Suprapubic skin (tissue), 4 donors: ENCODE results near the gene SPOCK1. TPM values are rescaled to one million over a fixed set of nuclear protein-coding genes. Genes with fewer than 3 reads are reported as not detected.

Experiments used
- DNase-seq, 2 donors: peaks; one replicate each; pipeline ENCODE4 v3.0.0-alpha.2; 2019; ENCODE audit warnings: low spot score in 2 of 2
- H3K27ac ChIP-seq: fragments of 200-600 bp; sonication (generic); one replicate; pipeline ENCODE4 v1.5.1; 2019
- H3K27me3 ChIP-seq: fragments of 200-600 bp; sonication (generic); one replicate; pipeline ENCODE4 v1.5.1; 2019
- H3K36me3 ChIP-seq: fragments of 200-600 bp; sonication (generic); one replicate; pipeline ENCODE4 v1.5.1; 2019
- H3K4me1 ChIP-seq: fragments of 200-600 bp; sonication (generic); one replicate; pipeline ENCODE4 v1.5.1; 2019
- H3K4me3 ChIP-seq: fragments of 200-600 bp; sonication (generic); one replicate; pipeline ENCODE4 v1.5.1; 2019; ENCODE audit warnings: mild to moderate bottlenecking
- H3K9me3 ChIP-seq: fragments of 200-600 bp; sonication (generic); one replicate; pipeline ENCODE4 v1.5.1; 2019
- EP300 ChIP-seq: sonication (generic); formaldehyde crosslinking; IDR thresholded peaks from one replicate; pipeline ENCODE4 v1.6.1; 2017; ENCODE audit warnings: antibody characterized with exemption
- POLR2A ChIP-seq, 2 donors: fragments of 450-650 bp; IDR thresholded peaks; one replicate each; pipeline ENCODE4 v1.6.1; 2017; ENCODE audit warnings: antibody characterized with exemption in 2 of 2, mild to moderate bottlenecking in 2 of 2, moderate library complexity in 2 of 2
- POLR2AphosphoS5 ChIP-seq, 3 donors: sonication (generic); formaldehyde crosslinking; IDR thresholded peaks; one replicate each; pipeline ENCODE4 v1.6.1; 2017; ENCODE audit warnings: antibody characterized with exemption in 3 of 3
- WGBS: methylation state at CpG from one replicate; pipeline ENCODE4 v1.1.5; 2018; 5-methylcytosine and 5-hydroxymethylcytosine counted together
- total RNA-seq, 4 donors: library from RNA; depleted of rRNA; stranded (reverse); fragments of >200 nt; gene quantifications; one replicate each; pipeline ENCODE4 v1.1.0, GENCODE V29; 2016
- TF ChIP-seq, protein P1 (sequence below), 2 donors: fragments of 200-600 bp in 1 of 2; fragments of 450-650 bp in 1 of 2; sonication (generic) in 1 of 2; IDR thresholded peaks; one replicate each; pipeline ENCODE4 v1.5.1; 2016 to 2019; ENCODE audit warnings: antibody characterized with exemption in 2 of 2, mild to moderate bottlenecking in 1 of 2, moderate library complexity in 1 of 2

SPOCK1 gene
- total RNA-seq, 4 donors from 2014 or later: 3.9 to 11.6 (median 5.4) TPM

- Histone ChIP-seq H3K36me3 (no peaks in the 10 kb centered on the region), H3K27me3 (peaks cover 2% of the 10 kb centered on the region), H3K4me3 (no peak overlapping the region), H3K9me3 (no peaks in the 10 kb centered on the region), H3K4me1 (no peaks in the 10 kb centered on the region), H3K27ac (no peak overlapping the region)
- WGBS: 79% methylated on average over 11 of the region's 11 CpGs
- DNase-seq: no peak
- no peak for TF ChIP-seq POLR2AphosphoS5 (IDR thresholded peaks at IDR 0.05)
- TF ChIP-seq POLR2A (IDR thresholded peaks at IDR 0.05): no peak
- no peak for TF ChIP-seq EP300
- TF ChIP-seq, protein P1, sequence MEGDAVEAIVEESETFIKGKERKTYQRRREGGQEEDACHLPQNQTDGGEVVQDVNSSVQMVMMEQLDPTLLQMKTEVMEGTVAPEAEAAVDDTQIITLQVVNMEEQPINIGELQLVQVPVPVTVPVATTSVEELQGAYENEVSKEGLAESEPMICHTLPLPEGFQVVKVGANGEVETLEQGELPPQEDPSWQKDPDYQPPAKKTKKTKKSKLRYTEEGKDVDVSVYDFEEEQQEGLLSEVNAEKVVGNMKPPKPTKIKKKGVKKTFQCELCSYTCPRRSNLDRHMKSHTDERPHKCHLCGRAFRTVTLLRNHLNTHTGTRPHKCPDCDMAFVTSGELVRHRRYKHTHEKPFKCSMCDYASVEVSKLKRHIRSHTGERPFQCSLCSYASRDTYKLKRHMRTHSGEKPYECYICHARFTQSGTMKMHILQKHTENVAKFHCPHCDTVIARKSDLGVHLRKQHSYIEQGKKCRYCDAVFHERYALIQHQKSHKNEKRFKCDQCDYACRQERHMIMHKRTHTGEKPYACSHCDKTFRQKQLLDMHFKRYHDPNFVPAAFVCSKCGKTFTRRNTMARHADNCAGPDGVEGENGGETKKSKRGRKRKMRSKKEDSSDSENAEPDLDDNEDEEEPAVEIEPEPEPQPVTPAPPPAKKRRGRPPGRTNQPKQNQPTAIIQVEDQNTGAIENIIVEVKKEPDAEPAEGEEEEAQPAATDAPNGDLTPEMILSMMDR (IDR thresholded peaks at IDR 0.05): no peak
Observed at GRCh38 chr5:137105351-137106035, 393.6 kb downstream of the SPOCK1 start.

DNA sequence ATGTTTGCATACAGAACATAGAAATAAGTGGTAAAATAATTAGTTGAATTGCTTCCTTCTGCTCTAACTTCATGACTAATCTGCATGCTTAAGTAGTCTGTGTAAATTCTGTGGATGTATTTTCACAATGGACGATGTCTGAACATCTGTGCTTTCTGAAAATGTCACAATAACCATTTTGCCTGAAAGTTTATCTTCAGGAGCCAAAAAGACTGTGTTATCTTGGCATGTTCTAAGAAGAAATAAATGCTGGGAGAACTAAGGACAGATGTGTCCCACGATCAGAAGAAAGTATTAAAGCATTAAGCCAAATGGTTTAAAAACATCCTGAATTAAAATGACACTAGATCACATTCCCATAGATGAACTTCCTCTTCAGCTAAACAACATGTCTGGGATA, 397.6 kb downstream of the SPOCK1 start:
- DNase-seq: no peak
- Histone ChIP-seq H3K27ac (no peak overlapping the region), H3K4me1 (no peaks in the 10 kb centered on the region), H3K9me3 (no peaks in the 10 kb centered on the region), H3K4me3 (no peak overlapping the region), H3K27me3 (no peaks in the 10 kb centered on the region), H3K36me3 (no peaks in the 10 kb centered on the region)
- WGBS: 54% methylated on average over 2 of the region's 2 CpGs
- TF ChIP-seq POLR2AphosphoS5 (IDR thresholded peaks at IDR 0.05): no peak
- TF ChIP-seq, protein P1 (IDR thresholded peaks at IDR 0.05): no peak
- TF ChIP-seq EP300: no peak
- TF ChIP-seq POLR2A (IDR thresholded peaks at IDR 0.05): no peak

GRCh38 chr5:137099651-137100050, 399.5 kb downstream of the SPOCK1 start:
- Histone ChIP-seq H3K9me3 (no peaks in the 10 kb centered on the region), H3K27ac (no peak overlapping the region), H3K36me3 (no peaks in the 10 kb centered on the region), H3K4me3 (no peak overlapping the region), H3K27me3 (no peaks in the 10 kb centered on the region), H3K4me1 (no peaks in the 10 kb centered on the region)
- no peak for DNase-seq
- WGBS: 97% methylated on average over 3 of the region's 3 CpGs
- TF ChIP-seq POLR2A (IDR thresholded peaks at IDR 0.05): no peak
- no peak for TF ChIP-seq EP300
- no peak for TF ChIP-seq POLR2AphosphoS5 (IDR thresholded peaks at IDR 0.05)
- TF ChIP-seq, protein P1 (IDR thresholded peaks at IDR 0.05): no peak

GRCh38 chr5:137098663-137099062, 400.5 kb downstream of the SPOCK1 start:
- H3K9me3 ChIP-seq: no peaks in the 10 kb centered on the region
- H3K4me1 ChIP-seq: no peaks in the 10 kb centered on the region
- no peaks in the 10 kb centered on the region for H3K27me3 ChIP-seq
- 88% methylated on average over 4 of the region's 4 CpGs for WGBS
- no peak overlapping the region for H3K4me3 ChIP-seq
- DNase-seq: peak in 1 of 2 donors; percentile 65
- TF ChIP-seq POLR2AphosphoS5 (IDR thresholded peaks at IDR 0.05) (no peak), POLR2A (IDR thresholded peaks at IDR 0.05) (no peak), EP300 (no peak)
- TF ChIP-seq, protein P1 (IDR thresholded peaks at IDR 0.05): no peak
- H3K27ac ChIP-seq: no peak overlapping the region
- H3K36me3 ChIP-seq: no peaks in the 10 kb centered on the region

DNA sequence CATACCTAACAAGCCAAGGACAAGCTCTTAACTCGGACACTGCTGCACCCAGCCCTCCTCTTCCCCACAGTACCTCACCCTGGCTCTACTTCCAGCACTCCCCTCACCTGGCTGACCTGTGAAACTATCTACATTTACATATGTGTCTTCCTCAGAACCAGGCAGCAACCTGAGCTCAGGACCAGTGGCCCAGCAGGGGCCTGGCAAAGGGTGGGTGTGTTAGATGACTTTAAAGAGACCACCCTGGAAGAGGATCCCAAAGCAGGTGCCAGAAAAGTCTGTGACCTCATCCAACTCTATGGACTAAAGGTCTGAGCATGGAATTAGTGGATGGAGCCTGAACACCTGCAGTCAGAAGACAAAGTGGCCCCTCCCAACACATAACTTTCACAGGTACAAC, 400.9 kb downstream of the SPOCK1 start:
- no peaks in the 10 kb centered on the region for H3K4me1 ChIP-seq
- WGBS: 75% methylated on average over 1 of the region's 1 CpG
- DNase-seq: peak in 1 of 2 donors; percentile 56
- no peak overlapping the region for H3K4me3 ChIP-seq
- no peak overlapping the region for H3K27ac ChIP-seq
- H3K27me3 ChIP-seq: no peaks in the 10 kb centered on the region
- no peaks in the 10 kb centered on the region for H3K9me3 ChIP-seq
- TF ChIP-seq POLR2AphosphoS5 (IDR thresholded peaks at IDR 0.05) (no peak), EP300 (no peak), POLR2A (IDR thresholded peaks at IDR 0.05) (no peak)
- TF ChIP-seq, protein P1 (IDR thresholded peaks at IDR 0.05): no peak
- H3K36me3 ChIP-seq: no peaks in the 10 kb centered on the region
